A673 (cell line): ENCODE measurements around the gene ATP11C. TPM values are rescaled to one million over a fixed set of nuclear protein-coding genes. Genes with fewer than 3 reads are reported as not detected.

Experiments
- BruUV-seq: library from RNA; stranded (reverse); fragments of 400-500 nt; replicated peaks from 2 replicates; lab custom pipeline; 2021; lab: Mats Ljungman, UMichigan
- CTCF ChIA-PET: fragments of 300-600 bp; sonication (Branson Sonifier 250); formaldehyde crosslinking; loops from one replicate; lab custom pipeline; 2022; ENCODE audit warnings: antibody characterized with exemption; lab: Charles Lee
- POLR2A ChIA-PET: fragments of 300-600 bp; sonication (Branson Sonifier 250); formaldehyde crosslinking; loops from one replicate; lab custom pipeline; 2022; ENCODE audit warnings: antibody characterized with exemption; ENCODE audit not compliant: low non-redundant PET; lab: Charles Lee
- DNase-seq: peaks from one replicate; pipeline ENCODE4 v3.0.0-alpha.2; 2015; ENCODE audit warnings: low spot score
- H3K27ac ChIP-seq: fragments of 200-600 bp; sonication (generic); 2 replicates; pipeline ENCODE4 v1.5.1; 2016; ENCODE audit warnings: mixed run types, low read depth, mild to moderate bottlenecking, mixed read lengths, antibody characterized with exemption, low read length; ENCODE audit not compliant: poor library complexity, severe bottlenecking
- H3K27me3 ChIP-seq: fragments of 200-600 bp; sonication (generic); replicated peaks from 2 replicates; pipeline ENCODE4 v1.6.1; 2017; ENCODE audit warnings: mixed run types, low read depth, mild to moderate bottlenecking, mixed read lengths, antibody characterized with exemption, low read length; ENCODE audit not compliant: insufficient read depth, poor library complexity
- H3K36me3 ChIP-seq: fragments of 200-600 bp; sonication (generic); 2 replicates; pipeline ENCODE4 v1.6.1; 2016; ENCODE audit warnings: mixed run types, mild to moderate bottlenecking, mixed read lengths, antibody characterized with exemption, low read length; ENCODE audit not compliant: insufficient read depth, poor library complexity, severe bottlenecking
- H3K4me1 ChIP-seq: fragments of 200-600 bp; sonication (generic); 2 replicates; pipeline ENCODE4 v1.6.1; 2017; ENCODE audit warnings: mixed run types, mild to moderate bottlenecking, mixed read lengths, antibody characterized with exemption, low read length; ENCODE audit not compliant: insufficient read depth, poor library complexity, severe bottlenecking
- H3K4me3 ChIP-seq: fragments of 200-600 bp; sonication (generic); 2 replicates; pipeline ENCODE4 v1.5.1; 2016; ENCODE audit warnings: low read depth, mixed run types, mild to moderate bottlenecking, mixed read lengths, low read length; ENCODE audit not compliant: poor library complexity, severe bottlenecking
- H3K9me3 ChIP-seq: fragments of 200-600 bp; sonication (generic); 2 replicates; pipeline ENCODE4 v1.6.1; 2016; ENCODE audit warnings: mixed run types, low read depth, mild to moderate bottlenecking, mixed read lengths, antibody characterized with exemption, low read length; ENCODE audit not compliant: poor library complexity, severe bottlenecking
- EZH2 ChIP-seq: fragments of 200-600 bp; sonication (generic); IDR thresholded peaks from 2 replicates; pipeline ENCODE4 v1.6.1; 2017; ENCODE audit warnings: borderline replicate concordance, low read depth, mild to moderate bottlenecking, mixed read lengths, antibody characterized with exemption, low read length; ENCODE audit not compliant: poor library complexity, severe bottlenecking
- intact Hi-C: fragments of 100-400 bp; cut with micrococcal nuclease; formaldehyde crosslinking; loops from one replicate; pipeline ENCODE4 v1.10.0; 2022; ENCODE audit not compliant: unreplicated experiment
- total RNA-seq: library from RNA; stranded (reverse); gene quantifications from 2 replicates; pipeline ENCODE4 v1.2.3, GENCODE V29; 2021
- TF ChIP-seq, protein P1 (sequence below): fragments of 300-800, 200-600 bp; sonication (generic); conservative IDR thresholded peaks from 2 replicates; pipeline ENCODE4 v1.5.1; 2017; ENCODE audit warnings: low read depth, mild to moderate bottlenecking, antibody characterized with exemption, low read length, moderate library complexity, mixed read lengths

The ATP11C gene
- total RNA-seq, 1 experiment from 2014 or later, result 93.1 TPM

GRCh38 chrX:139905051-139905450, 27.8 kb downstream of the ATP11C start:
- intact Hi-C loops, result no loop called here
- TF ChIP-seq, protein P1, sequence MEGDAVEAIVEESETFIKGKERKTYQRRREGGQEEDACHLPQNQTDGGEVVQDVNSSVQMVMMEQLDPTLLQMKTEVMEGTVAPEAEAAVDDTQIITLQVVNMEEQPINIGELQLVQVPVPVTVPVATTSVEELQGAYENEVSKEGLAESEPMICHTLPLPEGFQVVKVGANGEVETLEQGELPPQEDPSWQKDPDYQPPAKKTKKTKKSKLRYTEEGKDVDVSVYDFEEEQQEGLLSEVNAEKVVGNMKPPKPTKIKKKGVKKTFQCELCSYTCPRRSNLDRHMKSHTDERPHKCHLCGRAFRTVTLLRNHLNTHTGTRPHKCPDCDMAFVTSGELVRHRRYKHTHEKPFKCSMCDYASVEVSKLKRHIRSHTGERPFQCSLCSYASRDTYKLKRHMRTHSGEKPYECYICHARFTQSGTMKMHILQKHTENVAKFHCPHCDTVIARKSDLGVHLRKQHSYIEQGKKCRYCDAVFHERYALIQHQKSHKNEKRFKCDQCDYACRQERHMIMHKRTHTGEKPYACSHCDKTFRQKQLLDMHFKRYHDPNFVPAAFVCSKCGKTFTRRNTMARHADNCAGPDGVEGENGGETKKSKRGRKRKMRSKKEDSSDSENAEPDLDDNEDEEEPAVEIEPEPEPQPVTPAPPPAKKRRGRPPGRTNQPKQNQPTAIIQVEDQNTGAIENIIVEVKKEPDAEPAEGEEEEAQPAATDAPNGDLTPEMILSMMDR, result no peak
- no peak for TF ChIP-seq EZH2
- Histone ChIP-seq H3K4me3 (no peak overlapping the region), H3K27me3 (no peaks in the 10 kb centered on the region), H3K36me3 (no peaks in the 10 kb centered on the region), H3K4me1 (no peaks in the 10 kb centered on the region), H3K9me3 (no peaks in the 10 kb centered on the region), H3K27ac (no peak overlapping the region)
- no TSS peak for BruUV-seq
- no peak for DNase-seq
- POLR2A ChIA-PET, result no interaction called here
- CTCF ChIA-PET, result no interaction called here

DNA sequence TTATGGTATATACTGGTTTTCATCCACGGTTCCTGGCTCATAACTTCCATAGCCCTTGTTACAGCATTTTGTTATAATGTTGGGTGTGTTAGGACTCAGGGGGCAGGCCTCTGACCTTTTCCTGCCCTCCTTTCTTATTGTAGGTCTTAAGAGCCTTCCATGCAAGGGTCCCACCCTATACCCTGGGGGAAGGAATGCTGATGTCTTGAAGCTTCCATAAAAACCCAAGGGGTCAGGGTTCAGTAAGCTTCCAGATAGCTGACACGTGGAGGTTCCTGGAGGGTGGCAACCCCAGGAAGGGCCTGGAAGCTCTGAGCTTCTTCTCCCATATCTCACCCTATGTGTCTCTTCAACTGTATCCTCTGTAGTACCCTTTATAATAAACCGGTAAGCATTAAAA, 29.6 kb downstream of the ATP11C start:
- CTCF ChIA-PET, result no interaction called here
- H3K9me3 ChIP-seq, result no peaks in the 10 kb centered on the region
- intact Hi-C loops, result no loop called here
- no peak for DNase-seq
- no peak for TF ChIP-seq EZH2
- TF ChIP-seq, protein P1, result no peak
- H3K4me1 ChIP-seq, result no peaks in the 10 kb centered on the region
- POLR2A ChIA-PET, result no interaction called here
- no peaks in the 10 kb centered on the region for H3K36me3 ChIP-seq
- no peaks in the 10 kb centered on the region for H3K27me3 ChIP-seq
- H3K27ac ChIP-seq, result no peak overlapping the region
- BruUV-seq, result no TSS peak
- H3K4me3 ChIP-seq, result no peak overlapping the region

DNA sequence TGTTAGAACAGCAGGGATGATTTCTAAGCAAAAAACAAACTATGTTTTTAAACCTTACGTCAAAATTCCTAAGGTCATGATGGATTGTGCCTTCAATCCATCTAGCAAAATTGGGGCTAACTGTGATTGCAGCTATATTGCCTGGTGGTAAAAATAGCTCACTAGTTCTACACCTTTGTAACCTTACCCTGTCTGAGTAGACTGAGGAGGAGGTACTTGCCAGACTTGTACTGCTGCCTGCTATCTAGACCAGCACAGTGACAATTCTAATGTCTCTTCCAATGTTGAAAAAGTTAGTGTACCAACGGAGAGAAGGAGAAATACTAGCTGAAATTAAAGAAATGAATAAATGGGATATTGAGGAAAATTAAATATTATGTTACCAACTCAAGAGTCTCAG, 30.3 kb downstream of the ATP11C start:
- BruUV-seq, result no TSS peak
- H3K27ac ChIP-seq, result no peak overlapping the region
- intact Hi-C loops, result no loop called here

More for the DNA sequence above, 30.3 kb downstream of the ATP11C start:
- no peaks in the 10 kb centered on the region for H3K27me3 ChIP-seq
- no peak for DNase-seq
- no peaks in the 10 kb centered on the region for H3K9me3 ChIP-seq
- H3K4me1 ChIP-seq, result no peaks in the 10 kb centered on the region
- H3K36me3 ChIP-seq, result no peaks in the 10 kb centered on the region
- H3K4me3 ChIP-seq, result no peak overlapping the region
- POLR2A ChIA-PET, result no interaction called here
- TF ChIP-seq EZH2, result no peak
- TF ChIP-seq, protein P1, result no peak
- CTCF ChIA-PET, result no interaction called here
